Tibial nerve (tissue), 4 donors: ENCODE data around the gene COL25A1.

Experiments
- CTCF ChIP-seq, 5 experiments: fragments of 200-600 bp in 3 of 5; fragments of 450-650 bp in 2 of 5; sonication (generic) in 3 of 5; IDR thresholded peaks; one replicate each; pipeline ENCODE4 v1.5.1; 2016 to 2019; ENCODE audit warnings: antibody characterized with exemption in 5 of 5, mild to moderate bottlenecking in 3 of 5, moderate library complexity in 2 of 5
- EP300 ChIP-seq, 2 donors: sonication (generic); formaldehyde crosslinking; IDR thresholded peaks; one replicate each; pipeline ENCODE4 v1.6.1; 2017; ENCODE audit warnings: antibody characterized with exemption in 2 of 2, mild to moderate bottlenecking in 1 of 2

DNA sequence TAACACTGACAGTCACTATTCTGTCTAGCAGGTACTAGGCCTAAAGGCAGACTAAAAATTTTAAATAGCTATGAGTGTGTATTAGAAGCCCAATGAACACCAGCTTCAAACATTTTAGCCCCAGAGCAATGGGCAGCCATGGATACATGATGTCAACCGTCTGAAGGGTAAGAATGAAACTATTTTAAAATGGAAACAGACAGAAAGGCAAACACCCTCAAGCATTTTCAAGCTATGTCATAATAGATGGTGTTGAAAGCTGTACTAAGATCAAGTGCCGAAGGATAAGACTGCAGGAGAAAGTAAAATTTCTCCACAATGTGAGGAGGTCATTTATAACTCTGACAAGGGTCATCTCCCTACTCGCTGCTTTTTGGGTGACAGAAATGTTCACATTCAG is 225.0 kb downstream of the COL25A1 start:
- TF ChIP-seq EP300 (IDR thresholded peaks at IDR 0.05) (no peak), CTCF (IDR thresholded peaks at IDR 0.05) (no peak)
